Measurements from ENCODE around the gene FAM219A.
"Not testable (repeated sequence)": the region's sequence is repeated elsewhere in the genome, so short reads cannot be mapped to it uniquely, and the experiment has no call there.

Gene FAM219A

DNA sequence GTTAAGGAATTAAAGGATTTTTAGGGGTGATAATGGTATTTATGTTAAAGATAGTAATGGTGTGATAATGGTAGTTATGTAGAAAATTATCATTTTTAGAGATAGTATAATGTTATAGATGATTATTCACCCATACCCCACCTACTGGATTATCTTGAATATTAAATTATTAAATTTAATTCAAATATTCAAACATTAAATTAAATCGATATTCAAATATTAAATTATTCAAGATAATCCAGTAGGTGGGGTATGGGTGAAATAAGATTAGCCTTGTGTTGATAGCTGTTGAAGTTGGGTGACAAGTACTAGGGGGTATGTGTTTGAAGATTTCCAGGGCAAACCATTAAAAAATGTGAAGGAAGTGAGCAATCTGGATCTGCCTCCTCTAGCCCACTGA lies 15.6 kb downstream of the FAM219A start:
- DNase-seq, result no peak

DNA sequence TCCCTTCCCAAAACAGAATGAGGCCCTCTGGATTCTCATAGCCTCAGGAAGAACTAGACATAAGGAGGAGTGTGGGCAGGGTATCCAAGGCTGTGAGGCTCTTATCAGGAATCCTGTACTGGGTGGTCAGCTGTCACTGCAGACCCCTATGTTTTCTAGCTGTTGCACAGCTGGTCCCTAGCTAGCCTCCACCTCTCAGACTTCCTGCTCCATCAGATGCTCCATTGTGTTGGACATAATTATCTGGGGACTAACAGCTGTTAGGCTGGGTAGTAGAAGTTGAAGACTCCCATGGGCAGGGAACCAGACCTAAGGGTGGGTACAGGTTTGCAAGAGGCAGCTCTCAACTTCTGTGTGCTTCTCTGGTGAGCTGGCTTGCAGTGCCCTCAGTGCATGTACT lies 18.4 kb downstream of the FAM219A start:
- DNase-seq, result no peak

- DNase-seq, result not testable (repeated sequence)
Observed at GRCh38 chr9:34438465-34438864, 19.9 kb downstream of the FAM219A start.

DNA sequence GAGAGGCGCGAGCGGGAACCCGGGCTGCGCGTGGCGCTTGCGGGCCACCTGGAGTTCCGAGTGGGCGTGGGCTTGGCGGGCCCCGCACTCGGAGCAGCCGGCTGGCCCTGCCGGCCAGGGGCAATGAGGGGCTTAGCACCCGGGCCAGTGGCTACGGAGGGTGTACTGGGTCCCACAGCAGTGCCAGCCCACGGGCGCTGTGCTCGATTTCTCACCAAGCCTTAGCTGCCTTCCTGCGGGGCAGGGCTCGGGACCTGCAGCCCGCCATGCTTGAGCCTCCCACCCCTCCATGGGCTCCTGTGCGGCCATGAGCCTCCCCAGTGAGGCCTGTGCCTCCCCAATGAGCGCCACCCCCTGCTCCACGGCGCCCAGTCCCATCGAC lies 20.5 kb downstream of the FAM219A start:
- DNase-seq, result not testable (repeated sequence)

DNA sequence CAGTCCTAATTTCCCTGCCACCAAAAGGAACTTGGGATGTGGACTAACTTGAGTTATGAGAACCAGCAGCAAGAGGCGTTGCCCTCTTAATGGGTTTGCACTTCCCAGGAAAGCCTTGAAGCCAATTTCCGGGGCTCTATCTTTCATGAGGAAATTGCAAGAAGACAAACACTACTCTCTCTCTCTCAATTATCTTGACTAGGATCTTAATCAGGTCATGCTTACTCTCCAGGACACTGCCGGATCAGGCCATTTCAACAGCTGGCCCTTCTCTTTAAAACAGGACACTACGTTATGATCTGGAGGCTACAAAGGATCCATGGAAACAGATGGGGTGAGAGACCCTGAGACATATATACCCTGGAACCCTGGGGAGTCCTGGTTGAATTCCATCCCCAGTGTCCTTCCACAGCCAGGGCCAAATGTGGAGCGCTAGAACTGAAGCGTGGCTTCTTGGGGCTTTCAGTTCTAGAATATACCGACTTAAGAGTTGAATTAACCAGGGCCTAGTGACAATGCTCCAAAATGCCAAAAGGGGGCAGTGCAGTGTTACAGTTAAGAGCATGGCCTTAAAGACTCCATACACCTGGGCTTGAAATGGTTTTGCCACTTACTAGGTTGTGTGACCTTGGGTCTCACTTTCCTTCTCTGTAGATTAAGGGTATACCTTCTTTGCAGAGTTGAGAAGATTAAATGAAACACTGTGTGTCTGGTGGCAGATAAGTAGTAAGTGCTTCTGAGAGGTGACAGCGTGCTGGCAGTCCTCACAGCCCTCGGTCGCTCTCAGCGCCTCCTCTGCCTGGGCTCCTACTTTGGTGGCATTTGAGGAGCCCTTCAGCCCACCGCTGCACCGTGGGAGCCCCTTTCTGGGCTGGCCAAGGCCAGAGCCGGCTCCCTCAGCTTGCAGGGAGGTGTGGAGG lies 21.1 kb downstream of the FAM219A start:
- peak; percentile 56 for DNase-seq

DNA sequence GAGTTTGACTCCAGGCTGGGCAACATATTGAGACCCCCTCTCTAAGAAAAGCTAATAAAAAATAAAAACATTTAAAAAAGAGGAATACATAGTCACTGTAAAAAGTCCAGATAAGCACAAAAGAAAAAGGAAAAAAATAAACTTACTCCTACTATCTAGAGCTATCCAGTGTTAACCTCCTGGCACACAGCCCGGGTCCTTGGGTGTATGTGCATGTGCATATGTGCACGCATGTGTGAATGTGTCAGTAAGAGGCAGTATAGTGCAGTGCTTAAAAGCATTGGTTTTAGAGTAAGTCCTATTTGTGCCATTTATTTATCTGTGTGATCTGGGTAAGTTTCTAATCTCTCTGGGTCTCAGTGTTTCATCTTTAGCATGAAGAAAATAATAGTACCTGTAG lies 26.7 kb downstream of the FAM219A start:
- DNase-seq, result no peak

- DNase-seq, result no peak
Observed at GRCh38 chr9:34430843-34431437, 27.4 kb downstream of the FAM219A start.

GRCh38 chr9:34428325-34428958 lies 29.9 kb downstream of the FAM219A start:
- DNase-seq, result no peak

GRCh38 chr9:34426347-34427074 lies 31.9 kb downstream of the FAM219A start:
- no peak for DNase-seq

DNA sequence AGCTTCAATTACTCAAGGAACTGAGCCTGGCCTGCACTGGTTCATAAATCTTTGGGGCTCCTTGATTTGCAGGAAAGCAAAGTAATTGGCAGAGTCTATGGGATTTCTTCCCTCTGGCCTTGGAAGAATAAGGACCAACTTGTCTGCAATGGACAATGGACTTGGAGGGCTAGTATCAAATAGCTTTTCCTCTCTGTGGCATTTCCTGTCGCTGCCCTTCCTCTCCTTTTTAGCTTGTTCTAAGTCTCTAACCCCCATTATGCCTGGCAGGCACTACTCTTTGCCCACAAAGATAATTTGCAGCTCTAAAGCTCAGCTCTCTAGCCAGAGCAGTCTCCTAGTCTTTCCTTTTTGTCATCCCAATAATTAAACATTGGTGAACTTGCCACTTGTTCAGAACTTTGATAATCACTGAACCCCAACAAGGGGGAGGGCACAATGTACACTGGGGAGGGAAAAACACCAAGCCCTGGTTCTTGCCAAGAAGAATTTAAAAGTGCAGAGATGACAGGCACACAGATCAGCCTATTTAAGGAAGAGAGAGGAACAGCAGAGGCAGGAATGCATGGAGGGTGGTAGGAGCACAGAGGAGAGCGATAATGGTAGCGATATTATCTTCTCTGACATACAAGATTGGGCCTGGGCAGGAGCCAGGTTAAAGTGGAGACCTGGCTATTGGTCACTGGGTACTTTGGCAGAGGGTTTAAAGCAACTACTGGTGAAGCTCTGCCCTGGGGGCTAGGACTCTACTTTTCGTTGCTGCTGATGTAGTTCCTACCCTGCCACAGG lies 38.5 kb downstream of the FAM219A start:
- DNase-seq, result no peak

- no peak for DNase-seq
Observed at GRCh38 chr9:34417734-34418133, 40.6 kb downstream of the FAM219A start.

DNA sequence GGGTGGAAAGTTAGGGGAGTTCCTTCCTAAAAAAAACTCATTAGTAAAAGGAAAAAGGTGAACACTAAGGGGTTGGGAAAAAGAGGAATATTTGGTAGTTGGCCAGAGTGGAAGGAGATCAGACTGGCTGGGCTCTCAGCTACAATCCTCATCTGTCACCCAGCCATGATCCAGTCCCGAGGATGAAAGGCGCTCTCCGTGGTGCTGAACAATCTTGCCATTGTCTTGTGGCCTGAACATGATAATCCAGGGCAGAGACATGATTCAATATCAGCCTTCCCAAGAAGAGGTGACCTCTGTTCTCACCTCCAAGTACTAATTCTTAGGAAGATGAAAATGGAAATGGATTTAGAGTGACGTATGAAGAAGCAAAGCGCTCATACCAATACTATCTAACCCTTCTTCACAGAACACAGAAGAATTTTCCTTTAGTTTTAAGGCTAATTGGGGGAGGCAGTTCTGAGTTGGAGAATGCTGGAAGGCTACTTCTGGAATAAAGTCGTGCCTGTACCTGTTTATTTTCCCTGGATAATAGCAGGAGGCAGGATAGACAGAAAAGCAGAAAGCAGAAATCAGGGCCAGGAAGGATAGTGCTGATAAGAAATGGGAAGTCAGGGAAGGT lies 45.0 kb downstream of the FAM219A start:
- DNase-seq, result no peak

DNA sequence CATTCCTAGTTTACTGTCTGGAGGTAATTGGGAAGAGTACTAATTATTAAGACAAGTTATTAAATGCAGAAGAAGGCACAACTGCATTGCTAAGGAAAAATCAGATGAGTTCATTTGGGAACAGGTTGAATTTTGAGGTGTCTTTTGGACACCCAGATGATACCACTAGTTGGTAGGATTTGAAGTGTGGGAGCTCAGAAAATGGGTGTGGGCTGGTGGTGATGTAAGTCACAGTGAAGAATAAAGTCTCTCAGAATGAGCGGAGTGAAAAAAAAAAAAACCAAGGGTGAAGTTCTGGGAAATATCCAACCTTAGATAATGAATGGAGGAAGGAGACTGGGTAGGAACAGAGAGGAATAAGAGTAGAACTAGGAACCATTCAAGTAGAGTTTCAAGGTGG lies 46.0 kb downstream of the FAM219A start:
- DNase-seq, result no peak

GRCh38 chr9:34409154-34409553 lies 49.2 kb downstream of the FAM219A start:
- DNase-seq, result no peak

DNA sequence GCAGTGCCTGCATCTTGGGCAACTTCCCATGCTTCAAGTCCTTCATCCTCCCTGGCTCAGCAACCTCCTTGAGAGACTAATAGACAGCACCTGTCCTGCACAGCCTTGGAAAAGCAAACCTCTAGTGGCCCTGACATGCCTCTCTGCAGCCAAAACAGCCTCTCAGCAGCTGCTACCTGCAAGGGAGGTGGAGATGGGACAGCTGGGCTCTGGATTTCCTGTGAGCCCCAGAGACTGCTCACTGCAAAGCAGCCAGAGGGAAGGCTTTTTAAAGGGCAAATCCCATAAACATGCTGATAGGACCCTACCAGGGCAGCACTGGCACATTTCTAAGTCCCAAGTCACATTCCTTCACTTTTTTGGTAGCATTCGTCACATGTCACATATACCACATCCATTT lies 50.2 kb downstream of the FAM219A start:
- no peak for DNase-seq

DNA sequence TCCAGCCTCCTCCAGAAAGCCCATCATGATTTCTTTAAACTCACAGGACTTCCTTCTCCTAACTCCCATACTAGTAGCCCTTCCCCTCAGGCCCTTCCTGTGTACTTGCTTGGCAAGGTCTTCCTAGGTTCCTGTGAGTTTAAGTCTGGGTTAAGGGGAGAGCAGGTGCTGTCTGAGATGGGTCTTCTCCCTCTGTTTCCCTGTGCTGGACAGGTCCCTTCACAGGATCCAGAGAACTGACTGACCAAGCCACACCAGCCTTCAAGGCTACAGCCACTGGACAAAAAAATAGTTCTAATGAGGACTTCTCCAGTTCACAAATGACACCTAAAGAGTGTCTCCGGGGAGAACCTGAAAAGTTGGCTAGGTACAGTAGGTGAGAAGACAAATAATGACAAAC lies 52.2 kb downstream of the FAM219A start:
- no peak for DNase-seq

DNA sequence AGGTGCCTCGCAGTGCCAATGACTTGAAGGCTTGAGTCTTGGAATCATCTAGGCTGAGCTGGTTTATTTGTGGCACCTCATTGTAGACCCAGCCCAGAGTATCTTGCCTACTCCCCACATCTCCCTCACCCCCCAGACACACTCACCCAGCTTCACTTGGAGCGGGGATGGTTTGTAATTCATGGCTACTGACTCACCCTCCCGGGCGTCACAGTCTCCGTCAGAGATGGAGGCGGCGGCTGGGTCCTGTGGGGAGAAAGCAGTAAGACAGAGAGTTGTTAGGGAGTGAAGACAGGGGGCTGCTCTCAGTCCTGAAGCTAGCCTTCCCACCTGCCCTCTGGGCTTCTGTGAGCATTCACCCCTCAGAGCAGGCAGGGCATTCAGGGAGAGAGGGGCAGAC lies 52.7 kb downstream of the FAM219A start:
- DNase-seq, result no peak

DNA sequence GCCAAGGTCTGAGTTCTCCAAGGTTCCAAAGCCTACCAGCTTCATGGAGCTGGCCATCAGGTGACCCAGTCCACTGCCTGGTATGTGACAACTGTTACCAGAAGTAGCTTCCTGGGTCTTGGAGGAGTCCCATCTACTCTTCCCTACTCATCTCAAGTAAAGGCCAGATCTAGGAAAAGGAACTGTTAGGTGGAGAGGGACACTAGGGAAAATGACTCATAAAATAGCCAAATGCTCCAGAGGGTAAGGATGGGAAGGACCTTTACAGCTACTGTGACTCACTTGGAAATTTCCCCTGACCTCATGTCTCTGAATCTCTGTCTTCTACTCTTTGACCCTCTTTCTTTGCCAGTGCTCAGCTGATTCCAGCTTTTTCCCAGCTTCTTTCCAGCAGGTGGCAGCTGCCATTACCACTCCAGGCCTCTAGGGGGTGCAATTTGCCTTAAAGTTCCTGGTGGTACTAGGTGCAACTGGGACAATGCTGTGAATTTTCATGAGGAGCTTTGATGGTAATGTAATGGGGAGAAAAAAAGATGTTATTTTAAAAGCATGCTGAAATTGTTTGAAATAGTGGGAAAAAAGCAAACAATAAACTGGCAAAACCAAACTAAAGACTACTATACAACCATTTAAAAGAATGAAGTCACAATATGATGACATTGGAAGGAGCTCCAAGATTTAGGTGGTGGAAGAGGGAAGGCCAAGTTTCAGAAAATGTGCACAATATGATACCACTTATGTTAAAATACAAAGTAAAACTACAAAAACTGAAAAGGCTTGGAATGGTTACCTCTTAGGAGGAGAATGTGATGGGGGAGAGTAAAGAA lies 54.6 kb downstream of the FAM219A start:
- peak; percentile 59 for DNase-seq

GRCh38 chr9:34400686-34401602 lies 57.4 kb downstream of the FAM219A start:
- DNase-seq, result no peak

- DNase-seq, result no peak
Observed at GRCh38 chr9:34400275-34400674, 58.1 kb downstream of the FAM219A start.

Measured in activated T-cell treated with anti-CD3 and anti-CD28 coated beads, Interleukin-2, amount 50 U/mL, for 1 hour (primary cell).